HG02571 (cell line): Measurements from ENCODE around the gene GPI.
"Not testable (repeated sequence)": the region's sequence is repeated elsewhere in the genome, so short reads cannot be mapped to it uniquely, and the experiment has no call there.

ENCODE experiments used
- ATAC-seq: cut with Tn5 transposase; IDR thresholded peaks from one replicate; pipeline ENCODE4 v1.9.1; 2021; ENCODE audit warnings: mild to moderate bottlenecking, moderate library complexity; ENCODE audit not compliant: unreplicated experiment

The GPI gene

GRCh38 chr19:34366738-34367623, 2.0 kb downstream of the GPI start:
- no peak for ATAC-seq

- no peak for ATAC-seq
These were observed 2.6 kb downstream of the GPI start for GRCh38 chr19:34367624-34367957.

GRCh38 chr19:34368338-34368737, 3.3 kb downstream of the GPI start:
- no peak for ATAC-seq

- ATAC-seq = not testable (repeated sequence)
These were observed 4.2 kb downstream of the GPI start for GRCh38 chr19:34369166-34369565.

- ATAC-seq = no peak
These were observed 5.1 kb downstream of the GPI start for GRCh38 chr19:34370117-34370516.

- no peak for ATAC-seq
These were observed 6.0 kb downstream of the GPI start for GRCh38 chr19:34370983-34371382.

GRCh38 chr19:34373601-34374288, 8.7 kb downstream of the GPI start:
- ATAC-seq = no peak

GRCh38 chr19:34375598-34375997, 10.6 kb downstream of the GPI start:
- no peak for ATAC-seq

GRCh38 chr19:34380639-34381241, 15.7 kb downstream of the GPI start:
- no peak for ATAC-seq

GRCh38 chr19:34381399-34382251, 16.6 kb downstream of the GPI start:
- no peak for ATAC-seq

- ATAC-seq = no peak
These were observed 17.5 kb downstream of the GPI start for GRCh38 chr19:34382471-34382870.

- no peak for ATAC-seq
These were observed 18.6 kb downstream of the GPI start for GRCh38 chr19:34383599-34383998.

GRCh38 chr19:34386645-34387445, 21.8 kb downstream of the GPI start:
- no peak for ATAC-seq

- no peak for ATAC-seq
These were observed 22.4 kb downstream of the GPI start for GRCh38 chr19:34387446-34387810.

GRCh38 chr19:34388745-34389144, 23.7 kb downstream of the GPI start:
- ATAC-seq = not testable (repeated sequence)

GRCh38 chr19:34391813-34392212, 26.8 kb downstream of the GPI start:
- ATAC-seq = no peak

- ATAC-seq = no peak
These were observed 28.0 kb downstream of the GPI start for GRCh38 chr19:34393031-34393430.

- ATAC-seq = no peak
These were observed 28.6 kb downstream of the GPI start for GRCh38 chr19:34393629-34394028.

- no peak for ATAC-seq
These were observed 32.9 kb downstream of the GPI start for GRCh38 chr19:34397853-34398252.

GRCh38 chr19:34399886-34400285, 34.9 kb downstream of the GPI start:
- ATAC-seq = no peak
